Stimulated activated CD8-positive, alpha-beta memory T cell treated with anti-CD3 and anti-CD28 coated beads, Interleukin-15, amount 100 ng/mL, for 1 hour (primary cell): ENCODE data around the gene SUPT20HL1.
"Not testable (repeated sequence)": the region's sequence is repeated elsewhere in the genome, so short reads cannot be mapped to it uniquely, and the experiment has no call there.

Experiments used
- DNase-seq: peaks from one replicate; pipeline ENCODE4 v3.0.0-alpha.2; 2020; ENCODE audit warnings: low read depth

The SUPT20HL1 gene

DNA sequence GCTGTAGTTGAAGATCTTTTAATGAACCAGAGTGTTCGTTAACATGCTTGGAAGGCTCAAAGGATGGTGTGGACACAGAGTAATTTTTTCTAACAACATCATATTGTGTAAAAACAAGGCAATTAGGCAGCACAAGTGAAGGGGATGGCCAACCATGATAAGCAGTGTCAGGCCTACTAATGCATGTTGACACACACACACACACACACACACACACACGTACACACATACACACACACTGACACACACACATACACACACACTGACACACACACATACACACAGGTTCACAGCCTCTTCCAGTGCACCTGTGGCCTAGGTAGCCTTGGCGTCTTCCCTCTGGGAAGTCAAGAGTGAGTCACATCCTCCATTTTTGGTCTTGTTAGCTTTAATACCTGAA is at the start of gene SUPT20HL1:
TSS of gene SUPT20HL1 (plus strand) at position 368 of the 400 bp plus-strand sequence. CDS start 2,122 bp downstream, outside the sequence.
- no peak for DNase-seq

GRCh38 chrX:24310916-24311315 is 49.5 kb upstream of the SUPT20HL1 start:
- DNase-seq: not testable (repeated sequence)

GRCh38 chrX:24311507-24312248 is 48.8 kb upstream of the SUPT20HL1 start:
- not testable (repeated sequence) for DNase-seq

- DNase-seq: not testable (repeated sequence)
Measured at GRCh38 chrX:24312249-24312607, 48.2 kb upstream of the SUPT20HL1 start.

DNA sequence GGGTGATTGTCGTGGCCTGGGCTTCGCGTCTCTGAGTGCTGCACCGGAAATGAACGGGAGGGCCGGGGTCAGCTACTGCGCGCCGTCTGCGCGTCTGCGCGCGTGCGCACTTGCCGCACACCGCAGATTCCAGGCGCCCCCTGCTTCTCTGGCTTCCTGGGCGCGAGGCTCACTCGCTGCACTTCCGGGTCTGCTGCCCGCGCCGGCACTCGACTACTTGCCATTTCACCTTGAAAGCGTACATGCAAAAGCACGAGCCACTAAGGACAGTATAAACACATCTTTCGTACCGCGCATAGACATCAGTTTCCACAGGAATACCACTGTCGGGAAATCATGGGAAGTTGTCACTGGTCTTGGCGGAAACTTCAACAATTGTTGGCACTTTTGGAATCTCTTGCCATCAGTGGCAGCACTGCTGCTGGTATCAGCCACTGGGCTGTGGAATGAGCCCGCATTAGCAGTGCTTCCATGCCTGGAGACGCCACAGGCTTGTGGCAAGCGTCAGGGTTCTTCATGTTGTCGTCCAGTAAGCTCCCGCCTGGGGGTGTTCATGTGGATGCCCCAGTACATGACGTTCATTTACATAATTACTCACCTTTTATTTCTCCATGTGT is 46.3 kb upstream of the SUPT20HL1 start, which contains the start of gene SUPT20HL2:
TSS of gene SUPT20HL2 (minus strand) at position 51 of the 617 bp plus-strand sequence. CDS start 754 bp downstream, outside the sequence.
- no peak for DNase-seq

DNA sequence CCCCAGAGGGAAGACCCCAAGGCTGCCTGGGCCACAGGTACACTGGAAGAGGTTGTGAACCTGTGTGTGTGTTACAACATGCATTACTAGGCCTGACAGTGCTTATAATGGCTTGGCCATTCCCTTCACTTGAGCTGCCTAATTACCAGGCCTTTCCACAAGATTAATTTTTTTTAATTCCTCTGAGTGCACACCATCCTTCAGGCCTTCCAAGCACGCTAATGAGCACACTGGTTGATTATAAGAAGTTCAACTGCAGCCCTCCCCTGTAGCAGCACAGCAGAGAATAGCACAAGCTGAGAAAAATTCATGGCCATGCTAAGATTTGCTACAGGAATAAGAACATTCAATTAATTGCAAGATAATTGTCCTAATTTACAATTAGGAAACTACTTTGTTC is 44.3 kb upstream of the SUPT20HL1 start:
- no peak for DNase-seq

- DNase-seq: no peak
Measured at GRCh38 chrX:24317567-24317966, 42.9 kb upstream of the SUPT20HL1 start.

DNA sequence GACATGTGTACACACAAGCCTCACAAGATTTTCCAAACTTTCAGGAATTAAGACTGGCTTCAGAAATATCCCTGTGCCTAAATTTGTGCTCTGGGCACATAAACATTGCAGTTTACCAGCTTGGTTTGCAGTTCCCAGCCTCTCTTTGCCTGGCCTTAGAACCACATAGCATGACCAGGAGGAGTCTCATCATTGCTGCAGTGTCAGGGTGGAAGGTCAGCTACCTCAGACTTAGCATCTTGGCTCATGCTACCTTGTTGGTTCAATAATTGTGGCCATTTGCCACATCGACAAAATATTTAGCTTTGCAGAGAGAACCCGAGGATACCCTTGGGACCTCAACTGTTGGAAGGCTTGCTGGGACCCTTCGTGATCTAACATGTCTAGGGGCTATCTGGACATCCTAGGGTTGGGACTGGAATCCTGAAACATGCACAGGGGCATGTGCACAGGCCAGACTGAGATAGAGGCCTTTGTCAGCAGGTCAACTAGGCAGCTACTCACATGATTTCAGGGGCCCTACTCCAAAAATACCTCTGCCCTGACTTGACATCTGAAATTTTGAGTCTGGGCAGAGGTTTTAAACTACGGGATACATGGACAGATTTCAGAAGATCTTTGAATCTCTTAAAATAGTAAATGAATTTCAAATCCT is 38.6 kb upstream of the SUPT20HL1 start:
- DNase-seq: no peak

DNA sequence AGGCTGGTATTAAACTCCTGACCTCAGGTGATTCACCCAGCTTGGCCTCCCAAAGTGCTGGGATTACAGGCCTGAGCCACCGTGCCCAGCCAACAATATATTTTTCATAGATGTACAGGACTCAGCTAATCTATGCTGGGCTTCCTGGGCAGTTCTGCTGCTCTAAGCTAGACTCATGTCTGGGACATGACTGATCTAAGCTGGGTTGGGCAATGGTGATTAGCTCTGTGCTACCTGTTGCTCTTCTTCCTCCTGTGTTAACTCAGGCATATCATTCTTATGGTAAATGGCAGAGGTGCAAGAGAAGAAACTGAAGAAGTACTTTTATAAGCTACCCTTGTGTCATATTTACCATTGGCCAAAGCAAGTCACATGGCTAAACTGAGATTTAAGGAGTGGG is 35.2 kb upstream of the SUPT20HL1 start:
- DNase-seq: no peak

DNA sequence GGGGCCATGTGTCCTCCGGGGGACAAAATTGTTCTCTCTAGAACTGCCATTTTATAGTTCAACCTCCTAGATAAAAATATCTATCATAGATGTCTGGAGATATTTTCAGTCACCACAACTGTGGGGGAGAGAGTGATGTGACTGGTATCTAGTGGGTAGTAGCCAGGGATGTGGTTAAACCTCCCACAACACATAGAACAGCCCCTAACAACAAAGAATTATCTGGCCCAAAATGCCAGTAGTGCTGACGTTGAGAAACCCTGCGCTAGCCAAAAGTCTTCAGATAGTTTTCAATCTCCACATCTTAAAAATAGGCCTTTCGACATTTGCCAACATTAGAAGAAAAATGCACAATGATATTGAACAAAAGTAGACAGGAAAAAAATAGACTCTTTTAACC is 27.6 kb upstream of the SUPT20HL1 start:
- DNase-seq: no peak

DNA sequence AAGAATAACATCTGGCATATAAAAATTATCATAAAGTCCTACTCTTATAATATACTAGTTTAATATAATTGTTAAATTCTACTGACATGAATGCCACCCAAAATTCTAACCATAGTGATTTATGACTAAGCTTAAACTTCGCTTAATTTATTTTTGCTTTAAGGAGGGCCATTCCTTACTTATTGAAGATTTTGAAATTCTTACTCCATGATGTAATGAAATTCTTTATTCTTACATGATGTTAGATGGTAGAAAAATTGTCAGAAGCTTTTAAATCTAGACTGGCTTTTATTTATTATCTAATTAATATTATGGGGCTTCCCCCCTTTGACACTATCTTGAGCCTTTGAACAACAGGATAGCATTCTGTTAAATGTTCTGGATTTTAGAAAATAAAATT is 27.1 kb upstream of the SUPT20HL1 start:
- no peak for DNase-seq

DNA sequence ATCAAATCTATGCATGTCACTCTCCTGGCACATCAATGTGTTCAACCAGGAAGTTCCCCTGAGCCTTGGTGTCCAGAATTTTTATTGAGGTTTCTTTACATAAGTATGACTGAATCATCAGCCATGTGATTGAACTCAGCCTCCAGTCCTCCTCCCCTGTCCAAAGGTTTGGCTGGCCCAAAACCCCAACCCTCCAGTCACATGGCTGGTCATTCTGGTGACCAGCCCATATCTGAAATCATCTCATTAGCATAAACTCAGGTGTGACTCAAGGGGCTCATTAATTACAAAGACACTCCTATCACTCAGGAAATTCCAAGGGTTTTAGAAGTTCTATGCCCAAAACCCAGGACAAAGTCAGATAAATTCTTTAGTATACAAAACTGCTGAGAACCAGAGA is 26.0 kb upstream of the SUPT20HL1 start:
- no peak for DNase-seq

GRCh38 chrX:24335871-24336270 is 24.6 kb upstream of the SUPT20HL1 start:
- no peak for DNase-seq

DNA sequence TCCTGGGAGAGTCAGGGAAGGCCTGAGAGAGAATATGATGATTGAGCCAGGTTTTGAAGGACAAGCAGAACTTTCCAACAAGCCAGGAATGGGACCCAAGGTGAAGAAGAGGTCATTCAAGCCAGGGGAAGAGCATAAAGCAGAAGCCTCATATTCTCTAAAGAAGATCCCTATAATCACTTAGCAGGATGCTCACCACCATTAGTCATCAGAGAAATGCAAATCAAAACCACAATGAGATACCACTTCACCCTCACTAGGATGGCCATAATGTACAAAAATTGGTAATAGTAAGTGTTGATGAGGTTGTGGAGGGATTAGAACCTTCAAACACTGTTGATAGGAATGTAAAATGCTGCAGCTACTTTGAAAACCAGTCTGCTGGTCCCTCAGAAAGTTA is 20.5 kb upstream of the SUPT20HL1 start:
- no peak for DNase-seq

- DNase-seq: no peak
Measured at GRCh38 chrX:24340501-24340900, 19.9 kb upstream of the SUPT20HL1 start.

- DNase-seq: no peak
Measured at GRCh38 chrX:24341795-24342194, 18.6 kb upstream of the SUPT20HL1 start.

- DNase-seq: no peak
Measured at GRCh38 chrX:24343719-24344118, 16.7 kb upstream of the SUPT20HL1 start.

- DNase-seq: no peak
Measured at GRCh38 chrX:24347881-24348280, 12.6 kb upstream of the SUPT20HL1 start.

GRCh38 chrX:24350217-24350616 is 10.2 kb upstream of the SUPT20HL1 start:
- no peak for DNase-seq

GRCh38 chrX:24355095-24355494 is 5.3 kb upstream of the SUPT20HL1 start:
- no peak for DNase-seq

GRCh38 chrX:24357106-24357505 is 3.3 kb upstream of the SUPT20HL1 start:
- DNase-seq: no peak

GRCh38 chrX:24362089-24362745 is 1.8 kb downstream of the SUPT20HL1 start:
- not testable (repeated sequence) for DNase-seq
